HepG2 (cell line): ENCODE data around the gene PIBF1. TPM values are rescaled to one million over a fixed set of nuclear protein-coding genes. Genes with fewer than 3 reads are reported as not detected.

Experiments
- AGO1 ChIP-seq: fragments of 200-400 bp; formaldehyde crosslinking; IDR thresholded peaks from 2 replicates; pipeline ENCODE4 v1.6.1; 2017; ENCODE audit warnings: mild to moderate bottlenecking, low read depth, low read length, moderate library complexity; ENCODE audit not compliant: poor library complexity, severe bottlenecking
- CBX2 ChIP-seq, 2 experiments: fragments of 200-600 bp in 1 of 2; sonication (generic); formaldehyde crosslinking in 1 of 2; IDR thresholded peaks; 2 replicates each; pipeline versions ENCODE4 v1.7.0 to v1.8.1; 2018 to 2022; ENCODE audit warnings: low read depth in 2 of 2, low read length in 1 of 2, mild to moderate bottlenecking in 1 of 2, missing genetic modification reagents in 1 of 2
- FOXA1 ChIP-seq, 2 experiments: fragments of 450-650 bp in 1 of 2; sonication (generic) in 1 of 2; formaldehyde crosslinking in 1 of 2; IDR thresholded peaks; 2 replicates each; pipeline versions ENCODE4 v1.4.0 to v1.6.1; 2016 to 2020; ENCODE audit warnings: missing genetic modification reagents in 1 of 2
- GZF1 ChIP-seq: sonication (generic); formaldehyde crosslinking; IDR thresholded peaks from 2 replicates; pipeline ENCODE4 v1.5.1; 2020; ENCODE audit warnings: mild to moderate bottlenecking, missing genetic modification reagents
- HNRNPLL ChIP-seq: fragments of 200-400 bp; formaldehyde crosslinking; IDR thresholded peaks from 2 replicates; pipeline ENCODE4 v1.6.1; 2017; ENCODE audit warnings: mild to moderate bottlenecking, low read depth, low read length; ENCODE audit not compliant: poor library complexity, severe bottlenecking
- IKZF4 ChIP-seq: sonication (generic); formaldehyde crosslinking; IDR thresholded peaks from 2 replicates; pipeline ENCODE4 v1.5.1; 2020; ENCODE audit warnings: borderline replicate concordance, mild to moderate bottlenecking, low read depth, missing genetic modification reagents; ENCODE audit errors: not compliant biosample characterization
- MTERF4 ChIP-seq: sonication (generic); formaldehyde crosslinking; IDR thresholded peaks from 2 replicates; pipeline ENCODE4 v1.8.0; 2023; ENCODE audit warnings: mild to moderate bottlenecking, missing genetic modification reagents
- NFAT5 ChIP-seq: sonication (generic); formaldehyde crosslinking; IDR thresholded peaks from 2 replicates; pipeline ENCODE4 v1.4.0; 2020; ENCODE audit warnings: missing genetic modification reagents
- NFATC3 ChIP-seq: sonication (generic); formaldehyde crosslinking; IDR thresholded peaks from 2 replicates; pipeline ENCODE4 v1.5.1; 2020; ENCODE audit warnings: mild to moderate bottlenecking, missing genetic modification reagents
- PAWR ChIP-seq: sonication (generic); formaldehyde crosslinking; IDR thresholded peaks from 2 replicates; pipeline ENCODE4 v1.4.0; 2020; ENCODE audit warnings: missing genetic modification reagents, mild to moderate bottlenecking, borderline replicate concordance
- RBM22 ChIP-seq: fragments of 200-400 bp; formaldehyde crosslinking; optimal IDR thresholded peaks from 2 replicates; pipeline ENCODE3; 2017; ENCODE audit warnings: mild to moderate bottlenecking, low read length, moderate library complexity
- SRSF4 ChIP-seq: fragments of 200-400 bp; formaldehyde crosslinking; IDR thresholded peaks from one replicate; pipeline ENCODE4 v1.6.1; 2018; ENCODE audit warnings: mild to moderate bottlenecking, low read depth, low read length, moderate library complexity; ENCODE audit not compliant: poor library complexity, severe bottlenecking
- TARDBP ChIP-seq: sonication (generic); formaldehyde crosslinking; IDR thresholded peaks from 2 replicates; pipeline ENCODE4 v1.8.0; 2022; ENCODE audit warnings: mild to moderate bottlenecking, missing genetic modification reagents
- TMF1 ChIP-seq: sonication (generic); formaldehyde crosslinking; IDR thresholded peaks from 2 replicates; pipeline ENCODE4 v1.8.1; 2022; ENCODE audit warnings: low read depth, missing genetic modification reagents
- ZFX ChIP-seq: sonication (generic); formaldehyde crosslinking; IDR thresholded peaks from 2 replicates; pipeline ENCODE4 v1.4.0; 2020; ENCODE audit warnings: mild to moderate bottlenecking, low read depth, missing genetic modification reagents, moderate library complexity
- ZNF124 ChIP-seq: sonication (generic); formaldehyde crosslinking; IDR thresholded peaks from 2 replicates; pipeline ENCODE4 v1.4.0; 2020; ENCODE audit warnings: missing genetic modification reagents
- ZNF337 ChIP-seq: sonication (generic); formaldehyde crosslinking; IDR thresholded peaks from 2 replicates; pipeline ENCODE4 v1.5.1; 2020; ENCODE audit warnings: missing genetic modification reagents, low read depth, mild to moderate bottlenecking, borderline replicate concordance
- ZNF589 ChIP-seq: sonication (generic); formaldehyde crosslinking; conservative IDR thresholded peaks from 2 replicates; pipeline ENCODE4 v1.8.0; 2022; ENCODE audit warnings: mild to moderate bottlenecking, moderate library complexity, missing genetic modification reagents
- ZNF704 ChIP-seq: sonication (generic); formaldehyde crosslinking; IDR thresholded peaks from 2 replicates; pipeline ENCODE4 v1.8.1; 2023; ENCODE audit warnings: mild to moderate bottlenecking, inconsistent platforms, moderate library complexity, missing genetic modification reagents, borderline replicate concordance
- polyA plus RNA-seq, 8 experiments: library from polyadenylated mRNA; depleted of rRNA in 3 of 8; stranded (reverse) in 7 of 8; unstranded in 1 of 8; fragments of >200 nt; fragmentation: Illumina TruSeq in 4 of 8; extraction: Trizol in 4 of 8; gene quantifications; 2 replicates each; pipeline versions ENCODE4 v1.2.1 to v1.2.3, GENCODE V29; 2011 to 2016; ENCODE audit warnings: low read depth in 4 of 8, missing spikeins in 1 of 8, mixed read lengths in 1 of 8; ENCODE audit not compliant: insufficient read depth in 1 of 8
- total RNA-seq, 5 experiments: library from RNA; depleted of rRNA; stranded (reverse); fragments of >200 nt; fragmentation: Illumina TruSeq; extraction: Trizol; gene quantifications; 2 replicates each; pipeline ENCODE4 v1.2.3, GENCODE V29; 2016; ENCODE audit warnings: low read depth in 1 of 5

The PIBF1 gene
- total and polyA plus RNA-seq, 2 of the 13 experiments (the other 11 are each of a cell fraction or from before 2014, with no cell fraction given): 4.2 to 15.8 TPM

- TF ChIP-seq NFAT5 (CRISPR knock-in tag) (no peak), ZNF589 (CRISPR knock-in tag) (no peak), ZNF124 (no peak), AGO1 (peak; percentile 65), IKZF4 (no peak), GZF1 (CRISPR knock-in tag) (no peak), NFATC3 (CRISPR knock-in tag) (no peak), TARDBP (peak; percentile 69; the same call in 1 of the 2 replicates), PAWR (CRISPR knock-in tag) (no peak), RBM22 (no peak), FOXA1 (IDR thresholded peaks at IDR 0.05) (no peak), FOXA1 (CRISPR knock-in tag; IDR thresholded peaks at IDR 0.05) (0 out of 2 replicates have a peak, but pooled peaks have one; percentile 17), ZFX (CRISPR knock-in tag) (peak; percentile 73; the same call in 1 of the 2 replicates), HNRNPLL (peak; percentile 88), ZNF337 (CRISPR knock-in tag) (no peak), ZNF704 (CRISPR knock-in tag) (peak; percentile 74; the same call in 1 of the 2 replicates), TMF1 (CRISPR knock-in tag) (peak; percentile 33; the same call in 1 of the 2 replicates), SRSF4 (no peak), CBX2 (IDR thresholded peaks at IDR 0.05; ENCODE audit: low read depth, low read length) (no peak), CBX2 (CRISPR knock-in tag; IDR thresholded peaks at IDR 0.05; ENCODE audit: low read depth) (no peak), MTERF4 (CRISPR knock-in tag) (no peak)
These were observed at the start of gene PIBF1, which contains the start of gene DIS3 (continued) for GRCh38 chr13:72781451-72782439.
